Measurements from ENCODE around the gene KCNK7. TPM values are rescaled to one million over a fixed set of nuclear protein-coding genes. Genes with fewer than 3 reads are reported as not detected.
A peak's percentile ranks its signal among the peaks of the same experiment; 100 is the strongest.

Gene KCNK7
- total and polyA plus RNA-seq, 7 donors: 0.54 to 1.4 (median 0.71) TPM; not detected in 4

- H3K27me3 ChIP-seq: no peaks in the 10 kb centered on the region
- 81 to 82% methylated on average over 9 of the region's 9 CpGs for WGBS, 2 donors
- H3K36me3 ChIP-seq: peaks cover 0 to 6% (median 0%) of the 10 kb centered on the region in 4 donors
- H3K4me3 ChIP-seq: peak overlapping the region; percentile 51 to 99 (median 79)
- no peaks in the 10 kb centered on the region for H3K9me3 ChIP-seq
- peak overlapping the region; percentile 91 to 98 (median 98) for H3K27ac ChIP-seq
- intact Hi-C loops (cut with DNase I): loop anchor here (5.0 kb wide), 2 partner anchors 149 to 286 kb away; partner anchors contain the start of genes CFL1 and NEAT1
- DNase-seq: peak; percentile 66
- H3K4me1 ChIP-seq: peaks cover 0 to 76% (median 63%) of the 10 kb centered on the region in 4 donors
- TF ChIP-seq EP300 (IDR thresholded peaks at IDR 0.05) (no peak), POLR2AphosphoS5 (IDR thresholded peaks at IDR 0.05) (no peak), CTCF (IDR thresholded peaks at IDR 0.05) (no peak), POLR2A (IDR thresholded peaks at IDR 0.05) (no peak)
These were observed 24.2 kb downstream of the KCNK7 start for GRCh38 chr11:65571420-65571819.

- H3K4me1 ChIP-seq: peaks cover 0 to 75% (median 58%) of the 10 kb centered on the region in 4 donors
- intact Hi-C loops (cut with DNase I): loop anchor here (5.0 kb wide), 2 partner anchors 148 to 287 kb away; partner anchors contain the start of genes CFL1 and NEAT1
These were observed 25.4 kb downstream of the KCNK7 start, which contains the start of gene ZNRD2 for GRCh38 chr11:65569973-65570918. Gene ZNRD2 (plus strand): TSS chr11:65570477. CDS start chr11:65570492, 15 bp downstream.

GRCh38 chr11:65569164-65569972 lies 26.2 kb downstream of the KCNK7 start:
- no peak for DNase-seq
- H3K4me1 ChIP-seq: peaks cover 0 to 66% (median 50%) of the 10 kb centered on the region in 4 donors
- no peak for TF ChIP-seq CTCF (IDR thresholded peaks at IDR 0.05)
- no peak for TF ChIP-seq EP300 (IDR thresholded peaks at IDR 0.05)
- no peak for TF ChIP-seq POLR2A (IDR thresholded peaks at IDR 0.05)
- TF ChIP-seq POLR2AphosphoS5 (IDR thresholded peaks at IDR 0.05): no peak
- 3 to 7% methylated on average over 28 of the region's 28 CpGs for WGBS, 2 donors
- H3K36me3 ChIP-seq: peaks cover 0 to 6% (median 0%) of the 10 kb centered on the region in 4 donors
- H3K27me3 ChIP-seq: no peaks in the 10 kb centered on the region
- H3K4me3 ChIP-seq: peak overlapping the region; percentile 66 to 87 (median 74)
- no peaks in the 10 kb centered on the region for H3K9me3 ChIP-seq
- peak overlapping the region; percentile 91 to 98 (median 98) for H3K27ac ChIP-seq
- intact Hi-C loops (cut with DNase I): no loop called here

More at GRCh38 chr11:65569973-65570918, 25.4 kb downstream of the KCNK7 start, which contains the start of gene ZNRD2:
- Histone ChIP-seq H3K27me3 (no peaks in the 10 kb centered on the region), H3K27ac (peak within 1 kb of the TSS; percentile 91 to 98 (median 98)), H3K9me3 (no peaks in the 10 kb centered on the region), H3K36me3 (peaks cover 0 to 6% (median 0%) of the 10 kb centered on the region in 4 donors), H3K4me3 (peak within 1 kb of the TSS; percentile 66 to 87 (median 74))
- WGBS, 2 donors: 0% methylated on average over 89 of the region's 89 CpGs
- TF ChIP-seq POLR2A (IDR thresholded peaks at IDR 0.05) (peak; percentile 48 to 78), EP300 (IDR thresholded peaks at IDR 0.05) (peak in 2 of 4 donors; percentile 67 to 72), POLR2AphosphoS5 (IDR thresholded peaks at IDR 0.05) (peak; percentile 89 to 98 (median 93)), CTCF (IDR thresholded peaks at IDR 0.05) (peak in 1 of 4 experiments; percentile 30)
- peak; percentile 100 for DNase-seq
